ENCODE measurements around the gene ARHGEF2. TPM values are rescaled to one million over a fixed set of nuclear protein-coding genes. Genes with fewer than 3 reads are reported as not detected.

The ARHGEF2 gene
- total RNA-seq, 4 donors from 2014 or later: 13.6 to 27.3 (median 26.4) TPM

GRCh38 chr1:156014829-156015228, 36.5 kb upstream of the ARHGEF2 start:
- intact Hi-C loops (cut with DNase I; ENCODE audit: low total_unique reads): no loop called here
- H3K9me3 ChIP-seq: no peaks in the 10 kb centered on the region
- in situ Hi-C loops (cut with MboI; ENCODE audit: low sequenced_read_pairs in 4 of 4): no loop called here
- DNase-seq (no peak), ATAC-seq (no peak)
- no peaks in the 10 kb centered on the region for H3K27me3 ChIP-seq
- TF ChIP-seq POLR2A (IDR thresholded peaks at IDR 0.05): no peak
- H3K4me3 ChIP-seq: no peak overlapping the region
- peaks cover 3 to 5% of the 10 kb centered on the region in 2 donors for H3K4me1 ChIP-seq
- peaks cover 3 to 89% of the 10 kb centered on the region in 2 donors for H3K36me3 ChIP-seq
- no peak overlapping the region for H3K27ac ChIP-seq

GRCh38 chr1:156012051-156012817, 33.9 kb upstream of the ARHGEF2 start:
- Histone ChIP-seq H3K36me3 (peaks cover 3 to 85% of the 10 kb centered on the region in 2 donors), H3K27ac (no peak overlapping the region), H3K27me3 (no peaks in the 10 kb centered on the region), H3K4me1 (peaks cover 0 to 6% of the 10 kb centered on the region in 2 donors), H3K4me3 (no peak overlapping the region), H3K9me3 (no peaks in the 10 kb centered on the region)
- intact Hi-C loops (cut with DNase I; ENCODE audit: low total_unique reads) (no loop called here), in situ Hi-C loops (cut with MboI; ENCODE audit: low sequenced_read_pairs in 4 of 4) (no loop called here)
- DNase-seq: no peak
- ATAC-seq: no peak
- TF ChIP-seq CTCF (IDR thresholded peaks at IDR 0.05 in 4 of 5, conservative IDR thresholded peaks at IDR 0.05 in 1 of 5) (no peak), POLR2A (IDR thresholded peaks at IDR 0.05) (no peak)

GRCh38 chr1:156009404-156009803, 31.1 kb upstream of the ARHGEF2 start:
- no peak for TF ChIP-seq POLR2A (IDR thresholded peaks at IDR 0.05)
- no peak for TF ChIP-seq CTCF (IDR thresholded peaks at IDR 0.05 in 4 of 5, conservative IDR thresholded peaks at IDR 0.05 in 1 of 5)
- ATAC-seq (no peak), DNase-seq (no peak)
- H3K4me3 ChIP-seq: no peak overlapping the region
- intact Hi-C loops (cut with DNase I; ENCODE audit: low total_unique reads) (no loop called here), in situ Hi-C loops (cut with MboI; ENCODE audit: low sequenced_read_pairs in 4 of 4) (no loop called here)
- peaks cover 3 to 61% of the 10 kb centered on the region in 2 donors for H3K36me3 ChIP-seq
- no peaks in the 10 kb centered on the region for H3K9me3 ChIP-seq
- H3K27ac ChIP-seq: no peak overlapping the region
- H3K4me1 ChIP-seq: peaks cover 0 to 6% of the 10 kb centered on the region in 2 donors
- H3K27me3 ChIP-seq: no peaks in the 10 kb centered on the region

GRCh38 chr1:156006666-156007376, 28.5 kb upstream of the ARHGEF2 start:
- Histone ChIP-seq H3K36me3 (peaks cover 3 to 35% of the 10 kb centered on the region in 2 donors), H3K27me3 (no peaks in the 10 kb centered on the region), H3K4me3 (no peak overlapping the region), H3K27ac (no peak overlapping the region), H3K9me3 (no peaks in the 10 kb centered on the region), H3K4me1 (peaks cover 0 to 6% of the 10 kb centered on the region in 2 donors)
- TF ChIP-seq POLR2A (IDR thresholded peaks at IDR 0.05): no peak
- TF ChIP-seq CTCF (IDR thresholded peaks at IDR 0.05 in 4 of 5, conservative IDR thresholded peaks at IDR 0.05 in 1 of 5): no peak
- DNase-seq (no peak), ATAC-seq (no peak)
- intact Hi-C loops (cut with DNase I; ENCODE audit: low total_unique reads): no loop called here
- in situ Hi-C loops (cut with MboI; ENCODE audit: low sequenced_read_pairs in 4 of 4): no loop called here

- no peak for DNase-seq
- intact Hi-C loops (cut with DNase I; ENCODE audit: low total_unique reads): no loop called here
- Histone ChIP-seq H3K9me3 (no peaks in the 10 kb centered on the region), H3K36me3 (peaks cover 0 to 17% of the 10 kb centered on the region in 2 donors), H3K4me1 (peaks cover 0 to 6% of the 10 kb centered on the region in 2 donors), H3K4me3 (no peak overlapping the region), H3K27ac (no peak overlapping the region), H3K27me3 (no peaks in the 10 kb centered on the region)
- ATAC-seq: no peak
- no peak for TF ChIP-seq CTCF (IDR thresholded peaks at IDR 0.05 in 4 of 5, conservative IDR thresholded peaks at IDR 0.05 in 1 of 5)
- no peak for TF ChIP-seq POLR2A (IDR thresholded peaks at IDR 0.05)
- in situ Hi-C loops (cut with MboI; ENCODE audit: low sequenced_read_pairs in 4 of 4): no loop called here
Measured at GRCh38 chr1:156004843-156005584, 26.7 kb upstream of the ARHGEF2 start.
